HG03066 (cell line): ENCODE measurements around the gene HEXIM1.
A peak's percentile ranks its signal among the peaks of the same experiment; 100 is the strongest.

Experiments
- ATAC-seq: cut with Tn5 transposase; IDR thresholded peaks from one replicate; pipeline ENCODE4 v1.9.1; 2021; ENCODE audit warnings: low read depth; ENCODE audit not compliant: unreplicated experiment

Gene HEXIM1

DNA sequence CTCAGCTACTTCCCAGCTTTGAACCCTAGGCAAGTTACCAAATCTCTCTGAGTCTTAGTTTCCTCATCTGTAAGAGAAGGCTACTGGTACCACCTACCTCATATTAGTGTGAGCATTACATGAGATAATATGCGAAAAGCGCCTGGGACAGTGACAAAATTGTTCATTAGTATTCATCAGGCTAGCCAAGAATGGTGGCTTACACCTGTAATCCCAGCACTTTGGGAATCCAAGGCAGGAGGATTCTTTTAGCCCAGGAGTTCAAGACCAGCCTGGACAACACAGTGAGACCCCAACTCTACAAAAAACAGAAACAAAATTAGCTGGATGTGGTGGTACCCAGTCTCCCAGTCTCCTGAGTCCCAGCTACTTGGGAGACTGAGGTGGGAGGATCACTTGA is 19.3 kb upstream of the HEXIM1 start:
- no peak for ATAC-seq

DNA sequence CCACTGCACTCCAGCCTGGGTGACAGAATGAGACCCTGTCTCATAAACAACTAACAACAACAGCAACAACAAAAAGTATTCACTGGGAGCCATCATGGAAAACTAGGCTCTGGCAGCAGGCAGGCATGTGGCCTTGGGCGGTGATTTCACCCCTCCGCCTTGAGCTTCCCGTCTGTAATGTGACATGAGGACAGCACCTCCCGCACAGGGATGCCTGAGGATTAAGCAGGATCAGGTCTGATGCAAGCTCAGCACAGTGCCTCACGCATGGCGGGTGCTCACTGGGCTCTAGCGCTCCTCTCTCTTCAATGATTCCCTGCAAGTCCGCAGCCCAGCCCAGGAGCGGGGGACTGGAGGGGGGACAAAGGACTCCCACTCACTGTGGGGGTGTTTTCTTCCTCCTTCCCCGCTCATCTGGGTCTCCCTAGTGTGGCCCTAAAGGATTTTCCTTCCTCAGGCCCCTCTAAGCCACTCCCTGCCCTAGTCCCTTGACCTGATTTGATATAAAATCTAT is 18.8 kb upstream of the HEXIM1 start:
- ATAC-seq = no peak

DNA sequence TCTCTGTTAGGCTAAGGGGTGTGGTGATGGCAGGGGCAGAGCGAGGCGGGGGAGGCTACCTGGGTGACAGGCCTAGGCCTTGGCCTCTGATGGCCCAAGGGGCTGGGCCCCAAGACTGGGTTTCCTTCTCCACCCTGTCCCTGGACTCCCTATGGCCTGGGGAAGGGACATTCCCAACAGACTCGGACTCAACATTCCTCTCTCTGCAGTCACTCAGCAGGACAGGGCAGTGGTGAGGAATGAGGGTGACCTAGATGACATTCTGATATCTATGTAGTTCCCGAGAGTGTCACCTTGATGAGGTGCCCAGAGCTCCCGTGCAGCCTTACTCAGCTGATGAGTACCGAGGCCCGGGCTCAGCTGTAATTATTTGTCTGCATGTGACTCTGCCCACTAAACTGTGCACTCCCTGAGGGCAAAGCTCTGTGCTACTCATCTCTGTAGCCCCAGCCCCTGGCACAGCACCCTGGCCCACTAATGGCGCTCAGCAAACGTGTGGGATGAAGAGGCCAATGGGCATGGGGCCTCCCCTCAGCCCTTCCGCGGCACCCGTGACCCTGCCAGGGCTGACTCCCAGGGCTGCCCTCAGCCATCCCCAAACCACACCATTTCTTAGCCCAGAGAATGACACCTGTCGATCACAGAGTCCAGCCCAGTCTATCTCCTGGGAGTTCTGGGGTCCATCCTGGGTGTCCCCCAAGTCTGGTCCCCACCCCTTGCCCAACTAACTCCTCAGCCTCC is 18.2 kb upstream of the HEXIM1 start:
- ATAC-seq = no peak

DNA sequence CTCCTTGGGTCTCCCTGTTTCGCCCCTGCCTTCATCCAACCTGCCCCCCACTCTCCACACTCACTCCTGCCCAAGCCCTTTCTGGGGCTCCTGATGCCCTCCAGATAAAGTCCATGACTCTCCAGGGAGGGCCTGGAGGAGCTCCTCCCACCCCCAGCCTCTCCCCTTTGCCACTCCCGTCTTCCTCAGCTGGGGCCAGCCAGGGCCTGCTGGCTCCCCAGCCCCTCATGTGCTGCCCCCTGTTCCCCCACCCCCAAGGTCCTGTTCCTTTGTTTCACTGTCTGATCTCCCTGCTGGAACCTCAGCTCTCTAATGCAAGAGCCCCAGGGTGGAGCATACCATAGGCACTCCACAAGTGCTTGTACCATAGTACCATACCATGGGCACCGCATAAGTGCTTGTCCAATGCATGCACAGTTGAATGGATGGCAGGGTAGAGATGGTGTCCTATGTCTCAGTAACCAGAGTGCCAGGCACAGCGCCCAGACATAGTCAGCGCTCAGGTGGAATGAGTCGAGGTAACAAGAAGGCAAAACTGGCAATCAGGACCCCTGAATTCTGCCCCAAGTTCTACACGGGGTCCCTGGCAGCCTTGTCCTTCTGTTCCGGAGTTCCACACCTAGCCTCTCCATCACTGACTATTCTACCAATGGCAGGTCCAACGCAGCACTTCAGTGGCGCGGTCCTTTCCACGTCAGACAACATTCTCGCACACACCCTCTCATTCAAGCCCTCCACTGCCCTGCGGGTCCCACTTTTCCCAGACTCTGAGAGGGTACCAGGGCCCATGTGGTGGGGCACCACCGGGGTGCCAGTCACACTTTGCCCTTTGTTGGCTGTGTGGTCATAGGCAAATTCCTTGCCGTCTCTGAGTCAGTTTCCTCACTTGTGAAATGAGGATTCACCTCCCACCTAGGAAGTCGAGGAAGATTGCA is 17.3 kb upstream of the HEXIM1 start:
- no peak for ATAC-seq

DNA sequence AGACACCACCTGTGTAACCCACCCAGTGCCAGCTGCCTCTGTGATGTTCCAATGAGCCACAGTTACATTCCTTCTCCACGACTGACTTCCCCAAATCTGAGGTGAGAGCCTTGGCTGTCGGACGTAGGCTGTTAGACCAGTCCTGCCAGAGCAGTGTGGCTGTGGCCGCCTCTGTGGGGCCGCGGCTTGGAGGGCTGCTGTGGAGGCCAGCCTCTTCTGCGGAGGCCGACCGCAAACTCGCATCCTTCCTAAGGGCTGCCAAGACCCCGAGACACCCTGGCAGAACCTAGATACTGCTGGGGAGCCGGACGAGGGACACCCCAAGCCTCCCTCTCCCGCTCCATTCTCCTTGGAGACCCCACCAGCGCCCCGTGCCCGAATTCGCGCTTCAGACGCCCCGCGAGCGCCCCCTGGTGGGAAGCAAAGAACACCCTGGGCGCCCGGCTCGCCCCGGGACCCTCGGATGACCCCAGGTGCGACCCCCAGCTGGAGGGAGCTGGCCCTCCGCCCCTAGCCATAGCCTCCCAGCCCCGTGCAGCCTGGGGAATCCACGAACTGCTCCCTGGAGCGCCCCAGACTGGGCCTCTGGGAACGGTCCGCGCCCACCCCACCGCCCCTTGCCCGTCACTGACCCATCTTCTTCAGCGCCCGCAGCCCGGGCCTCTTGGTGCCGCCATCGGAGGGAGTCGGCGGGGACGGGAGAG is 16.5 kb upstream of the HEXIM1 start:
- no peak for ATAC-seq

DNA sequence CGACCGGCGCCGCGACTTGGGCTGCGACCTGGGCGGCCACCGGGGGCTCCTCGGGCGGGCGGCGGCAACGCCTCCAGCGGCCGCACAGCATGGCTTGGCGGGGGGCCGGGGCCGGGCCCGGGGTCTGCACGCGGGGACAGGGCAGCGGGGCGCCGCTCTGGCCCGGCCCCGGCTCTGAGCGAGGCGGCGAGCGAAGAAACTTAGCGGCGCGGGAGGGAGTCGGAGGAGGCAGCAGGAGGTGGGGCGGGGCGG is 16.0 kb upstream of the HEXIM1 start, which contains the start of gene PLCD3:
Gene PLCD3, minus strand, starts transcription at position 196 of the 252 bp plus-strand sequence. Its CDS starts 105 bp downstream, at position 91.
- ATAC-seq = no peak

DNA sequence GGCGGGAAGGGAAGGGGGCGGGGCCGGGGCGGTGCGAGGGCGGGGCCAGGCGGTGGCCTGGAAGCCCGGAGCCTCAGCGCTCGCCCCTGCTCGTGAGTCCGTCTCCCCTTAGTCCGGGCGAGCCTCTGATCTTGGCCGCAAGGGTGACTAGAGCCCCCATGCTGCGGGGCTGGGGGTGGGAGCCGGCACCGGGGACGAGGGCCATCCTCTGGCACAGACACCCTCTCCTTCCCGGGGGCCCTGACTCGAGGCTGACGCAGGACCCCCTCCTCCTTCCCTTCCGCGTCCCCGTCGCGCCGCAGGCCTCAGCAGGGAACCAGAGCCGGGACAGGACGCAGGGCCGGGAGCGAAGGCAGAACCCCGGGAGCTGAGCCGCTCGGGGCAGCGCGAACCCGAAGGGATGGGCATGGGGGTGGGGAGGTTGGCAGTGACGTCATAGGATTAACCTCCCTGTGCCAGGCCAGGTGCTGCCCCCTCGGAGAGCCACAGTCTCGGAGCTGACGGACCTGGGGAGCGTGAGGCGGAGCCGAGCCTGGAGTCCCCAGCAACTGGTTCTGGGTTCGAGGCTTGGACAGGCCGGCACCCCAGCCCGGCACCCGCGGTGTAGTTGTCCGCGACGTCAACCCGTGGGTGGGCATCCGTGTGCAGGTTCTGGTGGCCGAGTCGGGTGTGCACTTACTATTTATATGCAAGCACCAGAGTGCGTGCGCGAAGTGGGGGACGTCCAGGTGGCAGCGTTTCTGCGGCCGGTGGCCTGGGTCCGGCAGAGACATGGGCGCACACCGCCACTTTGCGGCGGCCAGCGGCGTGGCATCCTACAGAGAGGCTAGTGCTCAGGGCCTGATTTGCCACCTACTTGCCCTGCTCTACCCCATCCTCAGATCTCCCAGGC is 15.5 kb upstream of the HEXIM1 start:
- ATAC-seq = peak; percentile 39

DNA sequence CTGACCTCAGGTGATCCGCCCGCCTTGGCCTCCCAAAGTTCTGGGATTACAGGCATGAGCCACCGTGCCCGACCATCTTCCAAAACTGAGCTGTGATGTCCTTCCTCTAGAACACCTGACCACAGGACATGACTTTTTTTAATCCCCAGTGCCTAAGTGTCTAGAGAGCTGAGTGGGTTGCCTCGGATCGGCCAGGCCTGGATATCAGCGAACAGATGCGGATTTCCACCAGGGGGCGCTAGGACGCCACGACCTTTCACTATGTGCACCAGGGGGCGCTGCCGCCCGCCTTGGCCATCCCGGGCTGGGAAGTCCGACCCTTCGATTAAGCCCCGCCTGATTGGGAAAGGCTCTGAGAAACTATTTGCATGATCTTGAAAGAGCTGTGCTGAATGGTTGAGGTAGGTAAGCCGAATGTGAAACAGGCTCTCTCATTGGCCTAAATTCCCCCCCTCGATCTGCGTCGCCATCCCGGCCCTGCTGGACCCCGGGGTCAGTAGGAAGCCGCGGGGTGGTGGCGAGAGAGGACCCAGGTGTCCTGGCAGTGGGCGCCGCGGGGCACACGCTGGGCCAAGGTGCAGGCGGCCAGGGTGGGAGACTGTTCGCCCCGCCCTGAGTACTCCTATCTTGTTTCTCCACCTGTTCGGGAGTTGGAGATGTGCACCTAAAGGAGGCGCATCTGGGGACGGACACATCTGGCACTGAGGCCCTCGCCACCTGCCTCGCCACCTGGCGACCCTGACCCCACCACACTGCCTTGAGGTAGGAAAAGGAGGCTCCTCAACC is 12.9 kb upstream of the HEXIM1 start, which contains the start of gene ACBD4:
Gene ACBD4, plus strand, starts transcription at position 496 of the 786 bp plus-strand sequence. CDS start 458 bp downstream, outside the sequence.
- peak; percentile 71 for ATAC-seq

DNA sequence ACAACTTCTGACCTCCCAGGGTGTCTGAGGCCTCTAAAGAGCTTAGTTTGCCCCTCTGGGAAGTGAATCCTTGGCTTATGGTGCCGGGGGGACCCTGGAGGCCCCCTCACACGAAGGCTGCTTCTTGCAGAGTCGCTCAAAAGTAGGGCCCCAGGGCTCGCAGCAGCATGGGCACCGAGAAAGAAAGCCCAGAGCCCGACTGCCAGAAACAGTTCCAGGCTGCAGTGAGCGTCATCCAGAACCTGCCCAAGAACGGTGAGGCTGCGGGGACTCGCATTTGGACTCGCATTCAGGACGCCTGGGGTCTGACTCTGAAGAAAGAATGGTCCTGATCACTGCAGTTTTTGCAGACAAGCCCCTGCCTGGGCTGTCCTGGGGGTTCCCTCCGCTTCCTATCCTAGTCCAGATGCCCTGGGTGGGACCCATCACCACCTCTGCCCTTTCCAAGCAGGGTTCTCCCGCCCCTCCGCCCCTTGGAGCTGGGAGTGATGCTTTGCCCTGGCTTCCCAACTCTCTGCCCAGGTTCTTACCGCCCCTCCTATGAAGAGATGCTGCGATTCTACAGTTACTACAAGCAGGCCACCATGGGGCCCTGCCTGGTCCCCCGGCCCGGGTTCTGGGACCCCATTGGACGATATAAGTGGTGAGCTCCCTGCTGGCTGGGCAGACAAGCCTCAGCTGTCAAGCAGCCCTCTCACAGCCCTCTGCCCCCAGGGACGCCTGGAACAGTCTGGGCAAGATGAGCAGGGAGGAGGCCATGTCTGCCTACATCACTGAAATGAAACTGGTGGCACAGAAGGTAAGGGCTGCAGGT is 12.1 kb upstream of the HEXIM1 start:
- ATAC-seq = no peak

DNA sequence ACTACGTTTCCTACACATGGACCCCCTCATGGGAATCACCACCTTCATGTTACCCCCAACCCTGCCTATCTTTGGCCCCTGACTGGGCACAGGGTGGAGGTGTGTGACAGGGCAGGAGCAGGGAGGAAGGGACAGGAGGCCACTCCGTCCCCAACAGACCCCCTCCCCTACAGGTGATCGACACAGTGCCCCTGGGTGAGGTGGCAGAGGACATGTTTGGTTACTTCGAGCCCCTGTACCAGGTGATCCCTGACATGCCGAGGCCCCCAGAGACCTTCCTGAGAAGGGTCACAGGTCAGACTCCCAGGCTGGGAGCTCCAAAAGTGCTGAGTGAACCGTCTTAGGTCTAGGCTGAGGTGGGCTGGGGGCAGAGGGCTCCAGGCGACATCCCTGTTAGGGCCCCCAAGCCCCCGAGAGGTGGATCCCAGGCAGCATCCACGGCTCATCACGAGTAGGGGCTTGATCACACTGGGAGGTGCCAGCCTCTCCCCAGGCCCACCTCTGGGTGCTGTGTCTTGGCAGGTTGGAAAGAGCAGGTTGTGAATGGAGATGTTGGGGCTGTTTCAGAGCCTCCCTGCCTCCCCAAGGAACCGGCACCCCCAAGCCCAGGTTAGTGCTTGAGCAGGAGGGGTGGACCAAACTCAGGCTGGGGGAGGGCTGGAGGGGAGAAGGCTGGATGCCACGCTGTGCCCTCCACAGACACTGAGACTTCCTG is 11.3 kb upstream of the HEXIM1 start:
- ATAC-seq = no peak

DNA sequence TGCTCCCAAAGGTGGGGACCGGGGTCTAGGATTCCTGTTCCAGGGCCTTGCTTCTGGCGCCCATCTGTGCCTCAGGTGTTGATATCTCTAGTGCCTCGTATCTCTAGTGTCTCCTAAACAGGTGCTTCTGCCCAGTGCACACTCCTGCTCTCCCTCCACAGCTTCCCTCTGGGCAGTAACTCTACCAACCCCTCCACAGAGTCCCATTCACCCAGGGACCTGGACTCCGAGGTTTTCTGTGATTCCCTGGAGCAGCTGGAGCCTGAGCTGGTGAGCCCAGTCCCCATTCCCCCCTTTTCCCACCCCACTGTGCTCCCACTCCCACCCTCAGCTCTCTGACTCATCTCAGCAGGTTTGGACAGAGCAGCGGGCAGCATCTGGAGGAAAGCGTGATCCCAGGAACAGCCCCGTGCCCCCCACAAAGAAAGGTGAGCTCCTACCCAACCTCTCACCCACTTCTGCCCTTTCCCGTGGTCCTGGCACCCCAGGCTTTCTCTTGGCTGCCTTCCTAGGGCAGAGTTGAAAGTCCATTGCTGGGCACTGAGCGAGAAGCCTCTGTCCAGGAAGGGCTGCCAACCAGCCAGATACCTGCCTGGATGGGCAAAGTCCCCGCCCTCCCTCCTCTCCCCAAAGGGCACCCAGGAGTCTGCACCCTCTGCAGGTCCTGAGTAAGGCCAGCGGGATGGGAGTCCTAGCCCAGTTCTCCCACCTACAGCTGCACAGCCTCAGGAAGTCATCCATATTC is 10.5 kb upstream of the HEXIM1 start:
- ATAC-seq = no peak

DNA sequence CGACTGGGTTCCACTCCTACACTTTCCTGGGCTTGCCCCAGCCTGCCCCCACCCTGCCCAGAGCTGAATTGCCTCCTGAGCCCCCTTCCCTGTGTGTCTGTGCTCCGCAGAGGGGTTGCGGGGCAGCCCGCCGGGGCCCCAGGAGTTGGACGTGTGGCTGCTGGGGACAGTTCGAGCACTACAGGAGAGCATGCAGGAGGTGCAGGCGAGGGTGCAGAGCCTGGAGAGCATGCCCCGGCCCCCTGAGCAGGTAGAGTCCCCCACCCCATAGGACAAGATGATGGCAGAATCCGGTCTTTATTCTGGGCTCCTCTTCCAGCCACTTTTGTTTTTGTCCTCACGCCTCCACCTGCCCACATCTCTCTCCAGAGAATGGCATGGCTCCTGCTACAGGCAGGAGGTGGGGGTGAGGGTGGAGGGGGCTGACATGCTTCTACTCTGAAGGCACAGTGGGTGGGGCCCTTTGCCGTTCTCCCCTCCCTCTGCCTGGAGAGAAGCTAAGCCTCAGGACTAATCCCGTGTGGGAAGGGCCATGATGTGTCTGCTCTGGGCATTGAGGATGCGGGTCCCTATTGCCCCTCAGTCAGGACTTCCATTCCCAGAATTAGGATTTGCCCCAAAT is 9.3 kb upstream of the HEXIM1 start:
- no peak for ATAC-seq

DNA sequence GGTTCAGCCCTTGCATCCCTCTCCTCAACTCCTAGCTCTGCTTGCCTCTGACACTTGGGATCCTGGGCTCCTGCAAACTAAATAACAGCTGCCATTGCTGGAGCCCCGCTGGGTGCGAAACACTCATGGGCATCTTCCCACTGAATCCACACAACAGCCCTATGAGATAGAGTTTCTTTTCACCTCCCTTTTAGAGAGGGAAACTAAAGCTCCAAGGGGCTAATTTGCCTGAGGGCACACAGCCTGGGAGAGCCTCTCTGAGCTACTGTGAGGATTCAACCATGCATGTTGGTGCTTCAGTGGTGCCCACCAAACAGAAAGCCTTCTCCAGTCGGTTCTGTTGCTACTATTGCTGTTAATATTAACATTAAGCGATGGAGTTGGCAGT is 8.7 kb upstream of the HEXIM1 start:
- ATAC-seq = no peak

DNA sequence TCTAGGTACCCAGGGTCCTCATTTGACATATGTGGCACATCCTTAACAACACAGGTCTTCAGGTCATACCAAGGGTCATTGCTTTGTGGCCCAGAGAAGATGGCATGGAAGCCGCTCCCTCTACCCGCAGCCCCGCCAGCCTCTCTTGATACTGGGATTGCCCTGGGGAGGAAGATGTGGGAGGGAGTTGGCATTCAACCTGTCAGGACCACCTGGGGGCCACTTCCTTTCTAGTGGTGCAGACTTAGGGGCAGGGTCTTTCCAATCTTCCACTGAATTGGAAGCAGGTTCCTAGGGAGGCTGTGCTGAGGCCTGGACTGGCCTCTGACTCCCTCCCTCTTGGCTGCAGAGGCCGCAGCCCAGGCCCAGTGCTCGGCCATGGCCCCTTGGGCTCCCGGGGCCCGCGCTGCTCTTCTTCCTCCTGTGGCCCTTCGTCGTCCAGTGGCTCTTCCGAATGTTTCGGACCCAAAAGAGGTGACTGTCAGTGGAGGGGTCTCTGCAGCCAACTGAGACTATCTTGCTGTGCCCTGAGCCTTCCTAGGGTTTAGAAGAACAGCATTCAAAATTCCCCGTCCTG is 5.1 kb upstream of the HEXIM1 start:
- no peak for ATAC-seq

DNA sequence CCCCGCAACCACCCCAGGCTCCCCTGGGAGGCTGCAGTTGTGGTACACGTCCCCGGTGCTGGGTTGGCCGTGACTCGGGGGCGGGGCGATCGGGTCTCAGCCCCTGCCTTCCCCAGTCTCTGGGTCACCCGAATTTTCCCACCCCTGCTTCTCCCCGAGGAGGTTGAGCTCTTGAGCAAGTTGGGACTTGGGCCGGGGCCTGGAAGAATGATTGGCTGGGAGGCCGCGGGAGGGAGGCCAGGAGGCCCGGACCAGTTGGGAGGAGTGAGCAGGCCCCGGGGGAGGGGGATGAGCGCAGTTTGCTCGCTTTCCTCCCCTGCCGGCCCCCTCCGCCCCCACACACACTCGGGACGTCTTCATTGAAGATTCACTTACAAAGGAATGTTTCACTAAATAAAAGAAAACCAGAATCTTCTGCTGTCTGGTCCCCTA is 4.5 kb upstream of the HEXIM1 start:
- ATAC-seq = no peak
